ENCODE results near the gene TRIM2. TPM values are rescaled to one million over a fixed set of nuclear protein-coding genes. Genes with fewer than 3 reads are reported as not detected.
"Not testable (repeated sequence)": the region's sequence is repeated elsewhere in the genome, so short reads cannot be mapped to it uniquely, and the experiment has no call there.

The TRIM2 gene
- total and polyA plus RNA-seq, 4 donors = 3.4 to 15.5 (median 8.9) TPM

- 79% methylated on average over 7 of the region's 7 CpGs for WGBS
- Histone ChIP-seq H3K36me3 (ENCODE audit: control insufficient read depth in 4 of 4, insufficient read depth in 3 of 4, low read depth in 1 of 4, low read length in 3 of 4) (no peaks in the 10 kb centered on the region), H3K27ac (ENCODE audit: low read depth in 1 of 2, low read length in 2 of 2) (no peak overlapping the region), H3K4me1 (ENCODE audit: control insufficient read depth in 4 of 4, insufficient read depth in 4 of 4, low read length in 3 of 4) (no peaks in the 10 kb centered on the region), H3K9ac (ENCODE audit: low read depth in 1 of 2, low read length in 2 of 2) (no peak overlapping the region), H3K27me3 (ENCODE audit: control insufficient read depth in 4 of 4, insufficient read depth in 4 of 4, low read length in 3 of 4) (peaks cover 0 to 7% (median 1%) of the 10 kb centered on the region in 4 donors), H3K9me3 (ENCODE audit: control insufficient read depth in 4 of 4, low read length in 3 of 4) (no peaks in the 10 kb centered on the region), H3K4me3 (ENCODE audit: low read depth in 1 of 3, low read length in 3 of 3) (no peak overlapping the region)
- DNase-seq (ENCODE audit: low spot score) = no peak
- TF ChIP-seq, protein P1, sequence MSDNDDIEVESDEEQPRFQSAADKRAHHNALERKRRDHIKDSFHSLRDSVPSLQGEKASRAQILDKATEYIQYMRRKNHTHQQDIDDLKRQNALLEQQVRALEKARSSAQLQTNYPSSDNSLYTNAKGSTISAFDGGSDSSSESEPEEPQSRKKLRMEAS (IDR thresholded peaks at IDR 0.05) = no peak
- TF ChIP-seq SP1 (IDR thresholded peaks at IDR 0.05) (no peak), NR2F2 (IDR thresholded peaks at IDR 0.05) (no peak), HNF4A (conservative IDR thresholded peaks at IDR 0.05) (no peak), YY1 (IDR thresholded peaks at IDR 0.05) (no peak), TAF1 (conservative IDR thresholded peaks at IDR 0.05) (no peak), FOXA2 (IDR thresholded peaks at IDR 0.05) (no peak), JUND (IDR thresholded peaks at IDR 0.05) (no peak), GABPA (IDR thresholded peaks at IDR 0.05 in 1 of 2, conservative IDR thresholded peaks at IDR 0.05 in 1 of 2) (no peak), RAD21 (IDR thresholded peaks at IDR 0.05) (no peak), EGR1 (IDR thresholded peaks at IDR 0.05; ENCODE audit: low read depth in 2 of 2) (no peak), ATF3 (IDR thresholded peaks at IDR 0.05) (no peak)
- TF ChIP-seq, protein P2, sequence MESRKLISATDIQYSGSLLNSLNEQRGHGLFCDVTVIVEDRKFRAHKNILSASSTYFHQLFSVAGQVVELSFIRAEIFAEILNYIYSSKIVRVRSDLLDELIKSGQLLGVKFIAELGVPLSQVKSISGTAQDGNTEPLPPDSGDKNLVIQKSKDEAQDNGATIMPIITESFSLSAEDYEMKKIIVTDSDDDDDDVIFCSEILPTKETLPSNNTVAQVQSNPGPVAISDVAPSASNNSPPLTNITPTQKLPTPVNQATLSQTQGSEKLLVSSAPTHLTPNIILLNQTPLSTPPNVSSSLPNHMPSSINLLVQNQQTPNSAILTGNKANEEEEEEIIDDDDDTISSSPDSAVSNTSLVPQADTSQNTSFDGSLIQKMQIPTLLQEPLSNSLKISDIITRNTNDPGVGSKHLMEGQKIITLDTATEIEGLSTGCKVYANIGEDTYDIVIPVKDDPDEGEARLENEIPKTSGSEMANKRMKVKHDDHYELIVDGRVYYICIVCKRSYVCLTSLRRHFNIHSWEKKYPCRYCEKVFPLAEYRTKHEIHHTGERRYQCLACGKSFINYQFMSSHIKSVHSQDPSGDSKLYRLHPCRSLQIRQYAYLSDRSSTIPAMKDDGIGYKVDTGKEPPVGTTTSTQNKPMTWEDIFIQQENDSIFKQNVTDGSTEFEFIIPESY (IDR thresholded peaks at IDR 0.05) = no peak
- TF ChIP-seq, protein P3, sequence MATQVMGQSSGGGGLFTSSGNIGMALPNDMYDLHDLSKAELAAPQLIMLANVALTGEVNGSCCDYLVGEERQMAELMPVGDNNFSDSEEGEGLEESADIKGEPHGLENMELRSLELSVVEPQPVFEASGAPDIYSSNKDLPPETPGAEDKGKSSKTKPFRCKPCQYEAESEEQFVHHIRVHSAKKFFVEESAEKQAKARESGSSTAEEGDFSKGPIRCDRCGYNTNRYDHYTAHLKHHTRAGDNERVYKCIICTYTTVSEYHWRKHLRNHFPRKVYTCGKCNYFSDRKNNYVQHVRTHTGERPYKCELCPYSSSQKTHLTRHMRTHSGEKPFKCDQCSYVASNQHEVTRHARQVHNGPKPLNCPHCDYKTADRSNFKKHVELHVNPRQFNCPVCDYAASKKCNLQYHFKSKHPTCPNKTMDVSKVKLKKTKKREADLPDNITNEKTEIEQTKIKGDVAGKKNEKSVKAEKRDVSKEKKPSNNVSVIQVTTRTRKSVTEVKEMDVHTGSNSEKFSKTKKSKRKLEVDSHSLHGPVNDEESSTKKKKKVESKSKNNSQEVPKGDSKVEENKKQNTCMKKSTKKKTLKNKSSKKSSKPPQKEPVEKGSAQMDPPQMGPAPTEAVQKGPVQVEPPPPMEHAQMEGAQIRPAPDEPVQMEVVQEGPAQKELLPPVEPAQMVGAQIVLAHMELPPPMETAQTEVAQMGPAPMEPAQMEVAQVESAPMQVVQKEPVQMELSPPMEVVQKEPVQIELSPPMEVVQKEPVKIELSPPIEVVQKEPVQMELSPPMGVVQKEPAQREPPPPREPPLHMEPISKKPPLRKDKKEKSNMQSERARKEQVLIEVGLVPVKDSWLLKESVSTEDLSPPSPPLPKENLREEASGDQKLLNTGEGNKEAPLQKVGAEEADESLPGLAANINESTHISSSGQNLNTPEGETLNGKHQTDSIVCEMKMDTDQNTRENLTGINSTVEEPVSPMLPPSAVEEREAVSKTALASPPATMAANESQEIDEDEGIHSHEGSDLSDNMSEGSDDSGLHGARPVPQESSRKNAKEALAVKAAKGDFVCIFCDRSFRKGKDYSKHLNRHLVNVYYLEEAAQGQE (IDR thresholded peaks at IDR 0.05) = no peak
Observed at GRCh38 chr4:153161226-153161963, 42.8 kb upstream of the TRIM2 start.

DNA sequence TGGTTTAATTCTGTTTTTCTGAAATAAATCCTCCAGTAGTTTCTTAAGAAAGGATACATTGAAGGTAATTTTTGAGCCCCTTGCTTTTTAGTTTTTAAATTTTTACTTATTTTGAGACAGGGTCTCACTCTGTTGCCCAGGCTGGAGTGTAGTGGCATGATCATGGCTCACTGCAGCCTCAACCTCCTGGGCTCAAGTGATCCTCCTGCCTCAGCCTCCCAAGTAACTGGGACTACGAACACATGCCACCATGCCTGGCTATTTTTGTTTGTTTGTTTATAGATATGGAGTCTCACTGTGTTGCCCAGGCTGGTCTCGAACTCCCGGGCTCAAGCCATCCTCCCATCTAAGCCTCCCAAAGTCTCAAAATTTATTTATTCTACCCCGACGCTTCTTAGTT, 39.0 kb upstream of the TRIM2 start:
- H3K4me3 ChIP-seq (ENCODE audit: low read depth in 1 of 3, low read length in 3 of 3); H3K36me3 ChIP-seq (ENCODE audit: control insufficient read depth in 4 of 4, insufficient read depth in 3 of 4, low read depth in 1 of 4, low read length in 3 of 4); H3K9me3 ChIP-seq (ENCODE audit: control insufficient read depth in 4 of 4, low read length in 3 of 4); H3K27me3 ChIP-seq (ENCODE audit: control insufficient read depth in 4 of 4, insufficient read depth in 4 of 4, low read length in 3 of 4); H3K27ac ChIP-seq (ENCODE audit: low read depth in 1 of 2, low read length in 2 of 2); H3K4me1 ChIP-seq (ENCODE audit: control insufficient read depth in 4 of 4, insufficient read depth in 4 of 4, low read length in 3 of 4); H3K9ac ChIP-seq (ENCODE audit: low read depth in 1 of 2, low read length in 2 of 2); DNase-seq (ENCODE audit: low spot score): not testable (repeated sequence)
- 91% methylated on average over 5 of the region's 5 CpGs for WGBS

Measured in liver (tissue), 9 donors.